ENCODE results near the gene OR10G7. TPM values are rescaled to one million over a fixed set of nuclear protein-coding genes. Genes with fewer than 3 reads are reported as not detected.
"Not testable (repeated sequence)": the region's sequence is repeated elsewhere in the genome, so short reads cannot be mapped to it uniquely, and the experiment has no call there.

Gene OR10G7
- polyA plus RNA-seq, 4 donors: not detected

GRCh38 chr11:124015837-124016236, 25.3 kb downstream of the OR10G7 start:
- not testable (repeated sequence) for H3K27ac ChIP-seq (ENCODE audit: low read depth in 1 of 3, low read length in 2 of 3); H3K27me3 ChIP-seq (ENCODE audit: control insufficient read depth in 3 of 3, insufficient read depth in 3 of 3, low read length in 3 of 3); H3K4me1 ChIP-seq (ENCODE audit: control insufficient read depth in 3 of 3, insufficient read depth in 2 of 3, low read depth in 1 of 3, low read length in 2 of 3); H3K4me3 ChIP-seq (ENCODE audit: low read depth in 1 of 3, low read length in 3 of 3); H3K9me3 ChIP-seq (ENCODE audit: control insufficient read depth in 2 of 2, insufficient read depth in 1 of 2, low read depth in 1 of 2, low read length in 1 of 2); FAIRE-seq; DNase-seq; H3K36me3 ChIP-seq (ENCODE audit: control insufficient read depth in 3 of 3, insufficient read depth in 2 of 3, low read depth in 1 of 3, low read length in 3 of 3)
- 79 to 89% (median 86%) methylated on average over 5 to 7 of the region's 9 CpGs for WGBS, 3 donors

GRCh38 chr11:124012697-124013096, 28.4 kb downstream of the OR10G7 start, which contains the start of gene OR10G4:
Gene OR10G4 (plus strand): TSS chr11:124012997. CDS start chr11:124015575, 2,578 bp downstream.
- no peaks in the 10 kb centered on the region for H3K9me3 ChIP-seq (ENCODE audit: control insufficient read depth in 2 of 2, insufficient read depth in 1 of 2, low read depth in 1 of 2, low read length in 1 of 2)
- H3K27ac ChIP-seq (ENCODE audit: low read depth in 1 of 3, low read length in 2 of 3): no peak within 1 kb of the TSS
- no peaks in the 10 kb centered on the region for H3K36me3 ChIP-seq (ENCODE audit: control insufficient read depth in 3 of 3, insufficient read depth in 2 of 3, low read depth in 1 of 3, low read length in 3 of 3)
- H3K4me3 ChIP-seq (ENCODE audit: low read depth in 1 of 3, low read length in 3 of 3): no peak within 1 kb of the TSS
- no peaks in the 10 kb centered on the region for H3K27me3 ChIP-seq (ENCODE audit: control insufficient read depth in 3 of 3, insufficient read depth in 3 of 3, low read length in 3 of 3)
- FAIRE-seq (no peak), DNase-seq (no peak)
- H3K4me1 ChIP-seq (ENCODE audit: control insufficient read depth in 3 of 3, insufficient read depth in 2 of 3, low read depth in 1 of 3, low read length in 2 of 3): no peaks in the 10 kb centered on the region
- WGBS, 3 donors: 76 to 80% (median 79%) methylated on average over 2 of the region's 2 CpGs

- DNase-seq (no peak), FAIRE-seq (no peak)
- Histone ChIP-seq H3K27ac (ENCODE audit: low read depth in 1 of 3, low read length in 2 of 3) (no peak within 1 kb of the TSS), H3K4me3 (ENCODE audit: low read depth in 1 of 3, low read length in 3 of 3) (no peak within 1 kb of the TSS), H3K27me3 (ENCODE audit: control insufficient read depth in 3 of 3, insufficient read depth in 3 of 3, low read length in 3 of 3) (no peaks in the 10 kb centered on the region), H3K9me3 (ENCODE audit: control insufficient read depth in 2 of 2, insufficient read depth in 1 of 2, low read depth in 1 of 2, low read length in 1 of 2) (no peaks in the 10 kb centered on the region), H3K4me1 (ENCODE audit: control insufficient read depth in 3 of 3, insufficient read depth in 2 of 3, low read depth in 1 of 3, low read length in 2 of 3) (no peaks in the 10 kb centered on the region), H3K36me3 (ENCODE audit: control insufficient read depth in 3 of 3, insufficient read depth in 2 of 3, low read depth in 1 of 3, low read length in 3 of 3) (no peaks in the 10 kb centered on the region)
- 52 to 80% (median 69%) methylated on average over 1 of the region's 1 CpG for WGBS, 3 donors
Observed at GRCh38 chr11:123995119-123995518, 46.0 kb downstream of the OR10G7 start, which contains the start of gene OR10G6. Gene OR10G6 (minus strand): TSS chr11:123995161. CDS start chr11:123995161, 0 bp downstream.

Other genes starting within 250 kb of the OR10G7 start
- not detected for gene OR6M1, start 235.0 kb downstream of the OR10G7 start, polyA plus RNA-seq
- gene TMEM225, start 155.7 kb downstream of the OR10G7 start, polyA plus RNA-seq: not detected
- not detected for gene OR8D4, start 139.2 kb downstream of the OR10G7 start, polyA plus RNA-seq
- not detected for gene OR4D5, start 101.7 kb downstream of the OR10G7 start, polyA plus RNA-seq
- gene OR6T1, start 97.5 kb downstream of the OR10G7 start, polyA plus RNA-seq: not detected
- not detected for gene OR10S1, start 63.5 kb downstream of the OR10G7 start, polyA plus RNA-seq
- not detected for gene OR10G6, start 46.2 kb downstream of the OR10G7 start, polyA plus RNA-seq
- gene OR10G4, start 28.3 kb downstream of the OR10G7 start, polyA plus RNA-seq: not detected
- not detected for gene OR10G9, start 18.3 kb downstream of the OR10G7 start, polyA plus RNA-seq
- gene OR10G8, start 14.5 kb downstream of the OR10G7 start, polyA plus RNA-seq: not detected
- gene VWA5A, start 74.1 kb upstream of the OR10G7 start, polyA plus RNA-seq: 10 to 100 TPM; 21.9 to 38.2 (median 28.7) TPM
- gene OR10D3, start 142.0 kb upstream of the OR10G7 start, polyA plus RNA-seq: not detected
- gene OR8G1, start 199.8 kb upstream of the OR10G7 start, polyA plus RNA-seq: not detected
- not detected for gene OR8G5, start 215.1 kb upstream of the OR10G7 start, polyA plus RNA-seq

Measured in small intestine (tissue), 7 donors.